T-helper 2 cell treated with Interferon-gamma antibody and Interleukin-4, amounts not matched to agents 5 μg/mL and 100 μg/mL, for 36 hours (primary cell): ENCODE measurements around the gene CDC42SE2.
"Not testable (repeated sequence)": the region's sequence is repeated elsewhere in the genome, so short reads cannot be mapped to it uniquely, and the experiment has no call there.

Source experiments
- DNase-seq: peaks from one replicate; pipeline ENCODE4 v3.0.0; 2021; ENCODE audit warnings: low spot score
- H3K27ac Mint-ChIP-seq: one replicate; pipeline ENCODE4 v1.8.0; 2021; ENCODE audit warnings: mild to moderate bottlenecking, mixed read lengths
- H3K27me3 Mint-ChIP-seq: one replicate; pipeline ENCODE4 v1.8.0; 2021; ENCODE audit warnings: low read depth, mixed read lengths
- H3K36me3 Mint-ChIP-seq: one replicate; pipeline ENCODE4 v1.8.0; 2021; ENCODE audit warnings: low read depth, mixed read lengths
- H3K4me1 Mint-ChIP-seq: one replicate; pipeline ENCODE4 v1.8.0; 2021; ENCODE audit warnings: low read depth, mixed read lengths
- H3K4me3 Mint-ChIP-seq: one replicate; pipeline ENCODE4 v1.8.0; 2022; ENCODE audit warnings: mild to moderate bottlenecking, moderate library complexity, mixed read lengths
- H3K9me3 Mint-ChIP-seq: one replicate; pipeline ENCODE4 v1.8.0; 2021; ENCODE audit warnings: mixed read lengths

The CDC42SE2 gene

GRCh38 chr5:131394128-131394527 is 130.3 kb downstream of the CDC42SE2 start:
- Mint-ChIP-seq H3K4me3 (peak overlapping the region; percentile 66), H3K27me3 (no peaks in the 10 kb centered on the region), H3K36me3 (peaks cover 90% of the 10 kb centered on the region), H3K27ac (peak overlapping the region; percentile 89), H3K4me1 (peaks cover 72% of the 10 kb centered on the region), H3K9me3 (no peaks in the 10 kb centered on the region)
- peak; percentile 65 for DNase-seq

- Mint-ChIP-seq H3K27ac (peak overlapping the region; percentile 93), H3K27me3 (no peaks in the 10 kb centered on the region), H3K36me3 (peaks cover 86% of the 10 kb centered on the region), H3K9me3 (peaks cover 5% of the 10 kb centered on the region), H3K4me1 (peaks cover 63% of the 10 kb centered on the region), H3K4me3 (peak overlapping the region; percentile 47)
- no peak for DNase-seq
These were observed 132.2 kb downstream of the CDC42SE2 start for GRCh38 chr5:131396015-131396414.

GRCh38 chr5:131396630-131397273 is 132.9 kb downstream of the CDC42SE2 start:
- Mint-ChIP-seq H3K4me3 (peak overlapping the region; percentile 51), H3K27me3 (no peaks in the 10 kb centered on the region), H3K9me3 (peaks cover 6% of the 10 kb centered on the region), H3K27ac (peak overlapping the region; percentile 93), H3K4me1 (peaks cover 62% of the 10 kb centered on the region), H3K36me3 (peaks cover 86% of the 10 kb centered on the region)
- DNase-seq = no peak

- Mint-ChIP-seq H3K36me3 (peaks cover 86% of the 10 kb centered on the region), H3K4me1 (peaks cover 40% of the 10 kb centered on the region), H3K9me3 (peaks cover 26% of the 10 kb centered on the region)
- not testable (repeated sequence) for H3K27ac Mint-ChIP-seq, H3K4me3 Mint-ChIP-seq, DNase-seq, H3K27me3 Mint-ChIP-seq
These were observed 135.2 kb downstream of the CDC42SE2 start for GRCh38 chr5:131399007-131399406.

GRCh38 chr5:131400585-131400984 is 136.7 kb downstream of the CDC42SE2 start:
- H3K27me3 Mint-ChIP-seq = no peaks in the 10 kb centered on the region
- peaks cover 36% of the 10 kb centered on the region for H3K4me1 Mint-ChIP-seq
- DNase-seq = no peak
- H3K4me3 Mint-ChIP-seq = no peak overlapping the region
- H3K36me3 Mint-ChIP-seq = peaks cover 88% of the 10 kb centered on the region
- peak overlapping the region; percentile 29 for H3K27ac Mint-ChIP-seq
- peaks cover 27% of the 10 kb centered on the region for H3K9me3 Mint-ChIP-seq

- no peak for DNase-seq
- Mint-ChIP-seq H3K36me3 (peaks cover 81% of the 10 kb centered on the region), H3K4me3 (no peak overlapping the region), H3K27me3 (no peaks in the 10 kb centered on the region), H3K27ac (peak overlapping the region; percentile 62), H3K9me3 (peaks cover 35% of the 10 kb centered on the region), H3K4me1 (peaks cover 16% of the 10 kb centered on the region)
These were observed 141.8 kb downstream of the CDC42SE2 start for GRCh38 chr5:131405674-131406073.

- H3K27ac Mint-ChIP-seq = peak overlapping the region; percentile 62
- peaks cover 81% of the 10 kb centered on the region for H3K36me3 Mint-ChIP-seq
- no peaks in the 10 kb centered on the region for H3K27me3 Mint-ChIP-seq
- peaks cover 14% of the 10 kb centered on the region for H3K4me1 Mint-ChIP-seq
- H3K9me3 Mint-ChIP-seq = peaks cover 34% of the 10 kb centered on the region
- no peak overlapping the region for H3K4me3 Mint-ChIP-seq
- no peak for DNase-seq
These were observed 142.2 kb downstream of the CDC42SE2 start for GRCh38 chr5:131406076-131406475.

- no peaks in the 10 kb centered on the region for H3K27me3 Mint-ChIP-seq
- peaks cover 29% of the 10 kb centered on the region for H3K9me3 Mint-ChIP-seq
- peaks cover 14% of the 10 kb centered on the region for H3K4me1 Mint-ChIP-seq
- H3K27ac Mint-ChIP-seq = no peak overlapping the region
- peaks cover 77% of the 10 kb centered on the region for H3K36me3 Mint-ChIP-seq
- DNase-seq = no peak
- no peak overlapping the region for H3K4me3 Mint-ChIP-seq
These were observed 143.3 kb downstream of the CDC42SE2 start for GRCh38 chr5:131406975-131407638.

- DNase-seq = peak; percentile 32
- Mint-ChIP-seq H3K36me3 (peaks cover 43% of the 10 kb centered on the region), H3K4me1 (peaks cover 31% of the 10 kb centered on the region), H3K9me3 (peaks cover 12% of the 10 kb centered on the region), H3K27ac (peak overlapping the region; percentile 84), H3K27me3 (no peaks in the 10 kb centered on the region), H3K4me3 (peak overlapping the region; percentile 57)
These were observed 150.0 kb downstream of the CDC42SE2 start for GRCh38 chr5:131413605-131414559.

GRCh38 chr5:131416729-131417128 is 152.9 kb downstream of the CDC42SE2 start:
- H3K4me3 Mint-ChIP-seq = peak overlapping the region; percentile 66
- peaks cover 37% of the 10 kb centered on the region for H3K4me1 Mint-ChIP-seq
- H3K27me3 Mint-ChIP-seq = no peaks in the 10 kb centered on the region
- H3K9me3 Mint-ChIP-seq = no peaks in the 10 kb centered on the region
- no peak for DNase-seq
- H3K36me3 Mint-ChIP-seq = peaks cover 30% of the 10 kb centered on the region
- peak overlapping the region; percentile 67 for H3K27ac Mint-ChIP-seq

- H3K27me3 Mint-ChIP-seq = no peaks in the 10 kb centered on the region
- H3K36me3 Mint-ChIP-seq = peaks cover 30% of the 10 kb centered on the region
- peak overlapping the region; percentile 66 for H3K4me3 Mint-ChIP-seq
- peak; percentile 65 for DNase-seq
- peak overlapping the region; percentile 12 for H3K27ac Mint-ChIP-seq
- no peaks in the 10 kb centered on the region for H3K9me3 Mint-ChIP-seq
- peaks cover 37% of the 10 kb centered on the region for H3K4me1 Mint-ChIP-seq
These were observed 153.5 kb downstream of the CDC42SE2 start for GRCh38 chr5:131417240-131417869.

GRCh38 chr5:131418846-131419245 is 155.0 kb downstream of the CDC42SE2 start:
- H3K4me3 Mint-ChIP-seq = no peak overlapping the region
- no peak for DNase-seq
- peaks cover 32% of the 10 kb centered on the region for H3K4me1 Mint-ChIP-seq
- H3K27me3 Mint-ChIP-seq = no peaks in the 10 kb centered on the region
- no peaks in the 10 kb centered on the region for H3K9me3 Mint-ChIP-seq
- peaks cover 31% of the 10 kb centered on the region for H3K36me3 Mint-ChIP-seq
- no peak overlapping the region for H3K27ac Mint-ChIP-seq

- DNase-seq = no peak
- H3K4me1 Mint-ChIP-seq = peaks cover 23% of the 10 kb centered on the region
- no peaks in the 10 kb centered on the region for H3K27me3 Mint-ChIP-seq
- peak overlapping the region; percentile 38 for H3K27ac Mint-ChIP-seq
- H3K9me3 Mint-ChIP-seq = no peaks in the 10 kb centered on the region
- H3K4me3 Mint-ChIP-seq = no peak overlapping the region
- peaks cover 24% of the 10 kb centered on the region for H3K36me3 Mint-ChIP-seq
These were observed 156.0 kb downstream of the CDC42SE2 start for GRCh38 chr5:131419877-131420276.
